Raji (cell line): ENCODE data around the gene FMOD.
A peak's percentile ranks its signal among the peaks of the same experiment; 100 is the strongest.

Experiments used
- POLR2A ChIP-seq: IDR thresholded peaks from 2 replicates; pipeline ENCODE4 v1.6.1; 2011; ENCODE audit warnings: low read depth, low read length, control low read depth; ENCODE audit not compliant: insufficient read depth

The FMOD gene

GRCh38 chr1:203368624-203369451 is 17.9 kb upstream of the FMOD start:
- no peak for TF ChIP-seq POLR2A

GRCh38 chr1:203367057-203367456 is 16.1 kb upstream of the FMOD start:
- no peak for TF ChIP-seq POLR2A

GRCh38 chr1:203366476-203366875 is 15.6 kb upstream of the FMOD start:
- TF ChIP-seq POLR2A = no peak

GRCh38 chr1:203364806-203365205 is 13.9 kb upstream of the FMOD start:
- no peak for TF ChIP-seq POLR2A

- no peak for TF ChIP-seq POLR2A
These were observed 13.3 kb upstream of the FMOD start for GRCh38 chr1:203364094-203364801.

GRCh38 chr1:203362720-203363025 is 11.8 kb upstream of the FMOD start:
- TF ChIP-seq POLR2A = no peak

GRCh38 chr1:203361945-203362719 is 11.2 kb upstream of the FMOD start:
- TF ChIP-seq POLR2A = peak; percentile 41

- no peak for TF ChIP-seq POLR2A
These were observed 9.7 kb upstream of the FMOD start for GRCh38 chr1:203360547-203361185.

- TF ChIP-seq POLR2A = no peak
These were observed 8.2 kb upstream of the FMOD start for GRCh38 chr1:203359010-203359571.

- no peak for TF ChIP-seq POLR2A
These were observed 3.3 kb upstream of the FMOD start for GRCh38 chr1:203354246-203354645.

- no peak for TF ChIP-seq POLR2A
These were observed 2.6 kb upstream of the FMOD start for GRCh38 chr1:203353486-203353885.

- TF ChIP-seq POLR2A = no peak
These were observed 973 bp downstream of the FMOD start for GRCh38 chr1:203349773-203350524.

GRCh38 chr1:203349166-203349565 is 1.8 kb downstream of the FMOD start:
- TF ChIP-seq POLR2A = no peak

- TF ChIP-seq POLR2A = no peak
These were observed 4.2 kb downstream of the FMOD start for GRCh38 chr1:203346769-203347102.
